ENCODE results near the gene CHORDC1. TPM values are rescaled to one million over a fixed set of nuclear protein-coding genes. Genes with fewer than 3 reads are reported as not detected.

CHORDC1 gene
- total RNA-seq, 1 experiment from 2014 or later, result 66.9 TPM

- Histone ChIP-seq H3K9me3 (ENCODE audit: low read length) (no peaks in the 10 kb centered on the region), H2AFZ (ENCODE audit: low read length) (peak overlapping the region; percentile 98), H3K27ac (ENCODE audit: low read length) (peak overlapping the region; percentile 21; the same call in 1 of the 2 replicates), H3K9me2 (replicated peaks; ENCODE audit: low read length) (no peaks in the 10 kb centered on the region), H3K36me3 (ENCODE audit: low read depth, low read length) (peaks cover 11% of the 10 kb centered on the region), H3K4me2 (ENCODE audit: low read length) (peak overlapping the region; percentile 98), H3F3A (ENCODE audit: low read length, unreplicated experiment) (no peaks in the 10 kb centered on the region), H3K79me2 (ENCODE audit: low read length) (peaks cover 69% of the 10 kb centered on the region), H3K27me3 (ENCODE audit: low read length) (no peaks in the 10 kb centered on the region), H3K9ac (ENCODE audit: low read length) (peak overlapping the region; percentile 86), H3K4me1 (ENCODE audit: insufficient read depth, low read length) (peaks cover 15% of the 10 kb centered on the region), H3K4me3 (ENCODE audit: low read length) (peak overlapping the region; percentile 95), H4K20me1 (ENCODE audit: low read length) (peaks cover 39% of the 10 kb centered on the region)
- BruUV-seq (replicated peaks), result TSS peak; percentile 45
- ATAC-seq (peak; percentile 37), DNase-seq (no peak)
- TF ChIP-seq EZH2phosphoT487 (IDR thresholded peaks at IDR 0.05; ENCODE audit: borderline replicate concordance, low read length), result no peak
- no peak for TF ChIP-seq CTCF (conservative IDR thresholded peaks at IDR 0.05; ENCODE audit: low read depth, low read length)
- no peak for TF ChIP-seq EZH2 (IDR thresholded peaks at IDR 0.05; ENCODE audit: low read length, unreplicated experiment)
- ChIA-PET POLR2A (ENCODE audit: unreplicated experiment) (no interaction called here), CTCF (no interaction called here)
- intact Hi-C loops (cut with micrococcal nuclease), result loop anchor here (2.0 kb wide), 1 partner anchor 17 kb away; no protein-coding TSS in a partner anchor
Observed at GRCh38 chr11:90221803-90222458, 918 bp downstream of the CHORDC1 start.

- H3K79me2 ChIP-seq (ENCODE audit: low read length), result peaks cover 84% of the 10 kb centered on the region
- no peaks in the 10 kb centered on the region for H3K9me2 ChIP-seq (replicated peaks; ENCODE audit: low read length)
- peak; percentile 76 for DNase-seq
- no peak overlapping the region for H2AFZ ChIP-seq (ENCODE audit: low read length)
- CTCF ChIA-PET, result no interaction called here
- POLR2A ChIA-PET (ENCODE audit: unreplicated experiment), result no interaction called here
- intact Hi-C loops (cut with micrococcal nuclease), result no loop called here
- peaks cover 49% of the 10 kb centered on the region for H4K20me1 ChIP-seq (ENCODE audit: low read length)
- ATAC-seq, result peak; percentile 32
- peak overlapping the region; percentile 95 for H3K4me3 ChIP-seq (ENCODE audit: low read length)
- BruUV-seq (replicated peaks), result no TSS peak
- peaks cover 15% of the 10 kb centered on the region for H3K4me1 ChIP-seq (ENCODE audit: insufficient read depth, low read length)
- no peaks in the 10 kb centered on the region for H3K9me3 ChIP-seq (ENCODE audit: low read length)
- TF ChIP-seq CTCF (conservative IDR thresholded peaks at IDR 0.05; ENCODE audit: low read depth, low read length), result no peak
- TF ChIP-seq EZH2phosphoT487 (IDR thresholded peaks at IDR 0.05; ENCODE audit: borderline replicate concordance, low read length), result no peak
- TF ChIP-seq EZH2 (IDR thresholded peaks at IDR 0.05; ENCODE audit: low read length, unreplicated experiment), result no peak
- peaks cover 23% of the 10 kb centered on the region for H3K36me3 ChIP-seq (ENCODE audit: low read depth, low read length)
- H3K9ac ChIP-seq (ENCODE audit: low read length), result peak overlapping the region; percentile 86; the same call in 1 of the 2 replicates
- H3F3A ChIP-seq (ENCODE audit: low read length, unreplicated experiment), result no peaks in the 10 kb centered on the region
- peak overlapping the region; percentile 98 for H3K4me2 ChIP-seq (ENCODE audit: low read length)
- 0 out of 2 replicates have a peak overlapping the region, but pooled peaks have one; percentile 2 for H3K27ac ChIP-seq (ENCODE audit: low read length)
- H3K27me3 ChIP-seq (ENCODE audit: low read length), result no peaks in the 10 kb centered on the region
Observed at GRCh38 chr11:90220391-90220790, 2.5 kb downstream of the CHORDC1 start.

- Histone ChIP-seq H3K9ac (ENCODE audit: low read length) (no peak overlapping the region), H3K79me2 (ENCODE audit: low read length) (peaks cover 93% of the 10 kb centered on the region), H3K4me1 (ENCODE audit: insufficient read depth, low read length) (peaks cover 15% of the 10 kb centered on the region), H3K27me3 (ENCODE audit: low read length) (no peaks in the 10 kb centered on the region), H3K9me3 (ENCODE audit: low read length) (no peaks in the 10 kb centered on the region), H2AFZ (ENCODE audit: low read length) (no peak overlapping the region), H3F3A (ENCODE audit: low read length, unreplicated experiment) (no peaks in the 10 kb centered on the region), H3K9me2 (replicated peaks; ENCODE audit: low read length) (no peaks in the 10 kb centered on the region), H3K4me3 (ENCODE audit: low read length) (peak overlapping the region; percentile 95; the same call in 1 of the 2 replicates), H4K20me1 (ENCODE audit: low read length) (peaks cover 49% of the 10 kb centered on the region), H3K36me3 (ENCODE audit: low read depth, low read length) (peaks cover 32% of the 10 kb centered on the region), H3K4me2 (ENCODE audit: low read length) (peak overlapping the region; percentile 98; the same call in 1 of the 2 replicates), H3K27ac (ENCODE audit: low read length) (no peak overlapping the region)
- no peak for TF ChIP-seq CTCF (conservative IDR thresholded peaks at IDR 0.05; ENCODE audit: low read depth, low read length)
- no peak for TF ChIP-seq EZH2 (IDR thresholded peaks at IDR 0.05; ENCODE audit: low read length, unreplicated experiment)
- TF ChIP-seq EZH2phosphoT487 (IDR thresholded peaks at IDR 0.05; ENCODE audit: borderline replicate concordance, low read length), result no peak
- no peak for ATAC-seq
- BruUV-seq (replicated peaks), result no TSS peak
- ChIA-PET CTCF (no interaction called here), POLR2A (ENCODE audit: unreplicated experiment) (no interaction called here)
- intact Hi-C loops (cut with micrococcal nuclease), result no loop called here
- no peak for DNase-seq
Observed at GRCh38 chr11:90219438-90219837, 3.4 kb downstream of the CHORDC1 start.

All from PC-3 (cell line).